Cardiac muscle cell (in vitro differentiated cells and primary cell): ENCODE data around the gene NGLY1. TPM values are rescaled to one million over a fixed set of nuclear protein-coding genes. Genes with fewer than 3 reads are reported as not detected.

ENCODE experiments used
- DNase-seq, 2 donors: peaks; one replicate each; pipeline versions ENCODE4 v3.0.0 to v3.0.0-alpha.2; 2010 to 2017; ENCODE audit warnings: low read depth in 1 of 2, low spot score in 1 of 2
- H3K27ac ChIP-seq: fragments of 200-600 bp; sonication (generic); 2 replicates; pipeline ENCODE4 v1.5.1; 2016
- H3K27me3 ChIP-seq: fragments of 200-600 bp; sonication (generic); 2 replicates; pipeline ENCODE4 v1.6.0; 2016; ENCODE audit warnings: control low read depth
- H3K36me3 ChIP-seq: fragments of 200-600 bp; sonication (generic); 2 replicates; pipeline ENCODE4 v1.5.1; 2016; ENCODE audit warnings: control low read depth
- H3K4me1 ChIP-seq: fragments of 200-600 bp; sonication (generic); 2 replicates; pipeline ENCODE4 v1.8.1; 2017; ENCODE audit warnings: low read depth, mild to moderate bottlenecking, mixed run types
- H3K4me3 ChIP-seq: fragments of 200-600 bp; sonication (generic); 2 replicates; pipeline ENCODE4 v1.5.1; 2016; ENCODE audit warnings: mild to moderate bottlenecking
- H3K9me3 ChIP-seq: fragments of 200-600 bp; sonication (generic); 2 replicates; pipeline ENCODE4 v1.5.1; 2017; ENCODE audit warnings: low read depth, mild to moderate bottlenecking, control low read depth
- polyA plus RNA-seq: library from polyadenylated mRNA; unstranded; fragments of >200 nt; fragmentation: Nextera tagmentation; extraction: Ambion mirVana; gene quantifications from 2 replicates; pipeline ENCODE4 v1.2.1, GENCODE V29; 2016
- total RNA-seq: library from RNA; depleted of rRNA; stranded (reverse); fragments of >200 nt; gene quantifications from 2 replicates; pipeline ENCODE4 v1.2.3, GENCODE V29; 2016
- TF ChIP-seq, protein P1 (sequence below): IDR thresholded peaks from 2 replicates; pipeline ENCODE4 v1.5.1; 2012; ENCODE audit warnings: low read depth, mild to moderate bottlenecking, low read length

Gene NGLY1
- total and polyA plus RNA-seq, 2 experiments from 2014 or later, result 43.0 to 54.5 TPM

DNA sequence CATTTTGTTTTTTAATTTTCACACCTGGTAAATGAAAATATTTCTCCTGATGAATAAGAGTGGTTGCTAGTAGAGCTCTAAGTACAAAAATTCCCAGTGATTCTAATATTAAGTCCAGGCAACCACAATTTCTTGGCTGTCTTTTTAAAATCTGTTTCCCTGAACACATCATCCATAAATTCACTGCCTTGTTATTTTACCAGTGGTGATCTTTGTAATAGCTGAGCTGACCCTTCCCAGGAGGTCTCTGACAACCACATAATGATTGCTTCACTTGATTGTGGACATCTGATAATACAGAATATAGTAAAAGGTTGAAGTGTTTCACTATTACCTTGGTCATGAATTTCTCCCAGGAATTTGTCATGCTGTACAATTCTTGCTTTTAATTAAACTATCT, 104.7 kb downstream of the NGLY1 start:
- no peak for DNase-seq
- peaks cover 3% of the 10 kb centered on the region for H3K4me1 ChIP-seq
- H3K9me3 ChIP-seq, result no peaks in the 10 kb centered on the region
- no peak overlapping the region for H3K4me3 ChIP-seq
- no peaks in the 10 kb centered on the region for H3K36me3 ChIP-seq
- H3K27ac ChIP-seq, result no peak overlapping the region
- H3K27me3 ChIP-seq, result no peaks in the 10 kb centered on the region
- TF ChIP-seq, protein P1, sequence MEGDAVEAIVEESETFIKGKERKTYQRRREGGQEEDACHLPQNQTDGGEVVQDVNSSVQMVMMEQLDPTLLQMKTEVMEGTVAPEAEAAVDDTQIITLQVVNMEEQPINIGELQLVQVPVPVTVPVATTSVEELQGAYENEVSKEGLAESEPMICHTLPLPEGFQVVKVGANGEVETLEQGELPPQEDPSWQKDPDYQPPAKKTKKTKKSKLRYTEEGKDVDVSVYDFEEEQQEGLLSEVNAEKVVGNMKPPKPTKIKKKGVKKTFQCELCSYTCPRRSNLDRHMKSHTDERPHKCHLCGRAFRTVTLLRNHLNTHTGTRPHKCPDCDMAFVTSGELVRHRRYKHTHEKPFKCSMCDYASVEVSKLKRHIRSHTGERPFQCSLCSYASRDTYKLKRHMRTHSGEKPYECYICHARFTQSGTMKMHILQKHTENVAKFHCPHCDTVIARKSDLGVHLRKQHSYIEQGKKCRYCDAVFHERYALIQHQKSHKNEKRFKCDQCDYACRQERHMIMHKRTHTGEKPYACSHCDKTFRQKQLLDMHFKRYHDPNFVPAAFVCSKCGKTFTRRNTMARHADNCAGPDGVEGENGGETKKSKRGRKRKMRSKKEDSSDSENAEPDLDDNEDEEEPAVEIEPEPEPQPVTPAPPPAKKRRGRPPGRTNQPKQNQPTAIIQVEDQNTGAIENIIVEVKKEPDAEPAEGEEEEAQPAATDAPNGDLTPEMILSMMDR, result no peak

DNA sequence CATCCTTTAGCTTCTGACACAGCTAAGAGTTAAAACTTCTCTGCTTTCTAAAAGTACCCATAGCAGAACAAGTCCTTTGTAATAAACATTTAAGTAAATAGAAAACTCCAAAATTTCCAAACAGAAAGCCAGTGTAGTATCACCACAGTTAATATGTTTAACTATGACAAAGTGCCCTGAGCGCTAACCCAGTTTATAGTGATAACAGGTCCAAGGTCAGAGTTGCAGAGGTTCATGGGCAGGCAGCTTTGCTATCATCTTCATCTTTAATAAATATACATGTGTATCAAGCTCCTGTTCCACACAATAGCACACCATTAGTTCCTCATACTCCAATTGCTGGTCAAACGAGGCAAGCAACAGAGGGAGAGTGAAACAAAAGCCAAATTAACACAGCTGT, 106.1 kb downstream of the NGLY1 start:
- H3K9me3 ChIP-seq, result no peaks in the 10 kb centered on the region
- no peak overlapping the region for H3K27ac ChIP-seq
- H3K4me3 ChIP-seq, result no peak overlapping the region
- H3K27me3 ChIP-seq, result no peaks in the 10 kb centered on the region
- no peak for DNase-seq
- peaks cover 3% of the 10 kb centered on the region for H3K4me1 ChIP-seq
- no peaks in the 10 kb centered on the region for H3K36me3 ChIP-seq
- TF ChIP-seq, protein P1, result no peak

DNA sequence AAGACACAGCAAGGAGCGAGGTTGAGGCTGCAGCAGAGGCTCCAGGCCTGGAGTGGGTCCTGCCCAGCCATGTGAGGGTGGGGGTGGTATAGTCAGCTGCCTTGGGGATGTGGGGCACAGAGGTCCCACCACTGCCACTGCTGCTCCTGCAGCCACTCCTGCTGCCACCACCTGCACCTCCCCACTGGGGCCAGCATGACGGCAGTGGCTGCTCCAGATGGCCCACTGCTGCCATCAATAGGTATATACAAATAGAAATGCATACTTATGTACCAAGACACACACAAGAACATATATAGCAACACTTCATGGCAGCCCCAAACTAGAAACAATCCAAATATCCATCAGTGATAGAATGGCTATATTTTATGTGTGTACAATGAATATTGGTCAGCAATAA, 108.6 kb downstream of the NGLY1 start:
- no peaks in the 10 kb centered on the region for H3K9me3 ChIP-seq
- H3K4me3 ChIP-seq, result no peak overlapping the region
- TF ChIP-seq, protein P1, result no peak
- H3K27me3 ChIP-seq, result no peaks in the 10 kb centered on the region
- H3K36me3 ChIP-seq, result no peaks in the 10 kb centered on the region
- no peak for DNase-seq
- H3K27ac ChIP-seq, result no peak overlapping the region
- H3K4me1 ChIP-seq, result peaks cover 3% of the 10 kb centered on the region

DNA sequence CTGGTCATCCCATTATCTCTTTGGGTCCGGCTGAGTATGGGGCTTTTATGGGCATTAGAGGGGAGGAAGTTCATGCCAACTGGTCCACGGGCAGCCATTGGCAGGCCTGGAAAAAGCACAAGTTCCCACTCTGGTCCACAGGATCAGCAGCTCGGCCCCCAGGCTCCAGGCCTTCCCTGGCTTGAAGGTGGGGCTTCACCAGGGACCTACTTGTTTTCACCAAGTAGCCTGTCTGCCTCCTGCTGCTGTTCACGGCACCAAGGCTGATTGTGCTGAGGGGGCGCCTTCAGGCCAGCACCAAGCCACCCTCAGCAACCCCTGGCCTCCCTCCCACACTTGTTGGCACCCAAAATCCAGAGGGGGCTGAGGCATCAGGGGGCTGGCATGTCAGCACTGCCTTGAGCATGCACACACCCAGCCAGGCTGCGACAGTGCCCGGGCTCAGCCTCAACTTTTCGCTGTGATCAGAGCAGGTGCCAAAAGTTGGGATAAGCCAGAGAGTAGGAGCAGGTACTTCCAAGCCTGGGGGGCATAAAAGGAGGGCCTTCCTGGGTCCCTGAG, 109.4 kb downstream of the NGLY1 start:
- TF ChIP-seq, protein P1, result no peak
- Histone ChIP-seq H3K9me3 (no peaks in the 10 kb centered on the region), H3K36me3 (no peaks in the 10 kb centered on the region), H3K4me1 (peaks cover 3% of the 10 kb centered on the region), H3K4me3 (no peak overlapping the region), H3K27me3 (peaks cover 2% of the 10 kb centered on the region), H3K27ac (no peak overlapping the region)
- DNase-seq, result no peak

Other genes with a start within 250 kb of the NGLY1 start
- gene TOP2B, start 118.5 kb downstream of the NGLY1 start, total RNA-seq, result 82.3 and 119 TPM in 2 replicates
- gene TOP2B, start 118.5 kb downstream of the NGLY1 start, polyA plus RNA-seq, result 108 and 119 TPM in 2 replicates
- gene OXSM, start 6.6 kb upstream of the NGLY1 start, total RNA-seq, result 4.8 and 8.4 TPM in 2 replicates
- gene OXSM, start 6.6 kb upstream of the NGLY1 start, polyA plus RNA-seq, result 17.6 and 17.7 TPM in 2 replicates